A549 (cell line): ENCODE measurements around the gene SKA2.

Experiments used
- CEBPB ChIP-seq, 2 experiments: fragments of >200 bp in 1 of 2; sonication (Bioruptor Twin) in 1 of 2; formaldehyde crosslinking in 1 of 2; IDR thresholded peaks; 2 replicates each; pipeline ENCODE4 v1.6.1; 2012 to 2016
- CTCF ChIP-seq: fragments of >200 bp; sonication (Bioruptor Twin); formaldehyde crosslinking; IDR thresholded peaks from 3 replicates; pipeline ENCODE4 v1.5.1; 2016
- FOSB ChIP-seq: fragments of 250-450 bp; sonication (Bioruptor Pico); IDR thresholded peaks from 2 replicates; pipeline ENCODE4 v1.5.0; 2020; ENCODE audit warnings: mild to moderate bottlenecking, moderate library complexity
- GATA3 ChIP-seq: IDR thresholded peaks from 2 replicates; pipeline ENCODE4 v1.6.1; 2012; ENCODE audit warnings: borderline replicate concordance
- HEYL ChIP-seq: fragments of 250-450 bp; sonication (Bioruptor Pico); IDR thresholded peaks from 2 replicates; pipeline ENCODE4 v1.8.0; 2021; ENCODE audit warnings: mild to moderate bottlenecking, moderate library complexity
- HOXA7 ChIP-seq: fragments of 250-450 bp; sonication (Bioruptor Pico); IDR thresholded peaks from 2 replicates; pipeline ENCODE4 v1.5.0; 2020; ENCODE audit warnings: mild to moderate bottlenecking, moderate library complexity
- KDM5A ChIP-seq: fragments of 200-600 bp; sonication (generic); IDR thresholded peaks from 2 replicates; pipeline ENCODE4 v1.6.1; 2016; ENCODE audit warnings: antibody characterized with exemption, mild to moderate bottlenecking
- NFE2L2 ChIP-seq: fragments of 150-350 bp; conservative IDR thresholded peaks from 2 replicates; pipeline ENCODE4 v1.6.1; 2014; ENCODE audit warnings: low read length
- PBX3 ChIP-seq: IDR thresholded peaks from 2 replicates; pipeline ENCODE4 v1.6.1; 2012
- POLR2A ChIP-seq: IDR thresholded peaks from 2 replicates; pipeline ENCODE4 v1.6.1; 2012; ENCODE audit warnings: mild to moderate bottlenecking, low read length
- RARB ChIP-seq: fragments of 250-450 bp; sonication (Bioruptor Pico); IDR thresholded peaks from 2 replicates; pipeline ENCODE4 v1.8.0; 2021; ENCODE audit warnings: mild to moderate bottlenecking, moderate library complexity
- REST ChIP-seq: fragments of 200-600 bp; sonication (generic); IDR thresholded peaks from 2 replicates; pipeline ENCODE4 v1.6.1; 2016; ENCODE audit warnings: antibody characterized with exemption, mild to moderate bottlenecking, moderate library complexity
- RFX5 ChIP-seq: fragments of 450-650 bp; IDR thresholded peaks from 2 replicates; pipeline ENCODE4 v1.7.1; 2014; ENCODE audit warnings: antibody characterized with exemption, mild to moderate bottlenecking, moderate library complexity
- TFCP2L1 ChIP-seq: fragments of 250-450 bp; sonication (Bioruptor Pico); IDR thresholded peaks from 2 replicates; pipeline ENCODE4 v1.5.0; 2021; ENCODE audit warnings: mild to moderate bottlenecking

GRCh38 chr17:59073972-59074371 is 81.0 kb downstream of the SKA2 start:
- TF ChIP-seq RFX5 (no peak), CEBPB (IDR thresholded peaks at IDR 0.05) (no peak), CTCF (no peak), GATA3 (no peak), HEYL (CRISPR knock-in tag) (no peak), FOSB (CRISPR knock-in tag) (no peak), REST (no peak), KDM5A (no peak), POLR2A (no peak), PBX3 (no peak), NFE2L2 (no peak), HOXA7 (CRISPR knock-in tag) (no peak), RARB (CRISPR knock-in tag) (no peak), TFCP2L1 (CRISPR knock-in tag) (no peak)
